HG02970 (cell line): ENCODE measurements around the gene ELP1.
"Not testable (repeated sequence)": the region's sequence is repeated elsewhere in the genome, so short reads cannot be mapped to it uniquely, and the experiment has no call there.

Experiments
- ATAC-seq: cut with Tn5 transposase; IDR thresholded peaks from one replicate; pipeline ENCODE4 v1.9.1; 2021; ENCODE audit warnings: mild to moderate bottlenecking, moderate library complexity, moderate number of reproducible peaks; ENCODE audit not compliant: unreplicated experiment, low FRiP score

The ELP1 gene

GRCh38 chr9:108859459-108860114 is 74.3 kb downstream of the ELP1 start:
- no peak for ATAC-seq

DNA sequence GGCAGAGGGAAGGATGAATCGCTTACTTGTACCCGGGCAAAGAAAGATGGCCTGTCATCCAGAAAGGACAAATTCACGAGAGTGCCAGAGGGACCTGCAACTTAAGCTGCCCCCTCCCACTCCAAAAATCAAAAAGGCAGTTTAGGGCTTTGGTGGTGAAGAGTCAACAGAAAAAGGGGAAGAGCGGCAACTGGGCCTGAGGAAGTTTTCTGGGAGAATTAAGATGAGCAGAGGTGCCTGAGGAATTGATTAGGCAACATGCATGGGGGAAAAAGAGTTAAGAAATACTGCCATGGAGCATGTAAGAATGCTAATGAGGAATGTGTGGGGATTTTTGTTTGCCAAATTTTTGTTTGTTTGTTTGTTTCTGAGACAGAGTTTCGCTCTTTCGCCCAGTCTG is 76.4 kb downstream of the ELP1 start:
- ATAC-seq, result no peak

- no peak for ATAC-seq
These were observed 78.0 kb downstream of the ELP1 start, which contains the start of gene ACTL7B for GRCh38 chr9:108855888-108856287. ACTL7B (minus strand) TSS chr9:108855986; CDS start chr9:108855930, 56 bp downstream.

DNA sequence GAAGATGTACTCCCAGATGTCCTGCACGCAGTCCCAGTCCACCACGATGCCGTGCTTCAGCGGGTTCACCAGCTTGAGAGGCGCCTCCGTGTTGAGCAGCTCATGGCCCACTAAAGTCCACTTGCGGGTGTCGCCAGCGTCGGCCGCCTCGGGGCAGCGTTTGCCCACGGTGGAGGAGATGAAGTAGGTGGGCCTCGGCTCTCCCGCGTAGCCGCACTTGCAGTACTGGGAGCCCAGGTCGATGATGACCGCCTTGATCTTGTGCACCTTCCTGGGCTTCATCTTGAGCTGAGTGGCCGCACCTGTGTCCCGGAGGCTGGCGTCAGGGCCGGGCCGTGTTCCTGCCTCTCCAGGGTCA is 78.4 kb downstream of the ELP1 start:
- no peak for ATAC-seq

GRCh38 chr9:108854641-108855528 is 79.0 kb downstream of the ELP1 start:
- no peak for ATAC-seq

- ATAC-seq, result no peak
These were observed 79.8 kb downstream of the ELP1 start for GRCh38 chr9:108854094-108854493.

- no peak for ATAC-seq
These were observed 81.8 kb downstream of the ELP1 start for GRCh38 chr9:108852079-108852478.

- no peak for ATAC-seq
These were observed 82.8 kb downstream of the ELP1 start for GRCh38 chr9:108851138-108851537.

DNA sequence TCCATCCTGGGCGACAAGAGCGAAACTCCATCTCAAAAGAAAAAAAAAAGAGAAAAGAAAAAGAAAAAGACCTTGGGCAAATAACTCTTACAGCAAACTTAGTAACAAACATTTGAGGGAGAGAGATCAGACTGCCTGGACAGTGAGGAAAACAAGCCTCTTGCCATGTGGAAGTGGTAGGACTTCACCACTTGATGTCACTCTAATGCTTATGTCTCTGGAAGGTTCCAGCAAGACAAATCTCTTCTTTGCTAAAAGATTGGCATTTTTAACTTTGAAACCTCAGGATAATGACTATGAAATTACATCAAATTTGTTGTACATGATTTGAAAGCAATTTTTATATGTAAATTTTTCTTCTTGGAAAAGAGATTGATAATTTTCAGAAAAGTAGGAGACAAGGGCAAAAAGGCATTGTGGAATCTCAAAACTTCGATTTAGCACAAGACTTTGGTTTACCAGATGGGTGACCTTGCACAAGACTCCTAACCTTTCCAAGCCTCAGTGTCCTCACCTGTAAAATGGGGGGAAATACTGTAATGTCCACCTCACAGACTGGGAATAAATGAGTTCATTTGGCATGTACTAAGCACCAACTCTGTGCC is 83.5 kb downstream of the ELP1 start:
- ATAC-seq, result no peak

- not testable (repeated sequence) for ATAC-seq
These were observed 85.6 kb downstream of the ELP1 start for GRCh38 chr9:108848296-108848695.

- ATAC-seq, result no peak
These were observed 88.0 kb downstream of the ELP1 start for GRCh38 chr9:108845947-108846346.

DNA sequence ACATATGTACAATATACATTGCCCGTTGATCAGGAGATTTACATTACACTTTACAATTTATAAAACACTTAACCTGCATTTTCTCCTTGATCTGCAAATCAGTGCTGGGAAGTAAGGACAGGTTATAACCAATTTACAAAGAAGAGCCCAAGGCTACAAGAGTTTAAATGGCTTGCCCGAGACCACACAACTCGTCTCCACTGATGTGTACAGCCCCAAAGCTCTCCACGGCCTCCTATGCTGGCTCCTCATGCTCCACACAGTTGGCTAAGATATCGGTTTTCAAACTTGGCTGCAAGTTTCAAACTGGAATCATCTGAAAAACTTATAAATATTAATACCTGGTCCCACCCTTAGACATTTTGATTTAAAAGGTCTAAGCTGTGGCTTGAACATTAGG is 88.4 kb downstream of the ELP1 start:
- ATAC-seq, result no peak

DNA sequence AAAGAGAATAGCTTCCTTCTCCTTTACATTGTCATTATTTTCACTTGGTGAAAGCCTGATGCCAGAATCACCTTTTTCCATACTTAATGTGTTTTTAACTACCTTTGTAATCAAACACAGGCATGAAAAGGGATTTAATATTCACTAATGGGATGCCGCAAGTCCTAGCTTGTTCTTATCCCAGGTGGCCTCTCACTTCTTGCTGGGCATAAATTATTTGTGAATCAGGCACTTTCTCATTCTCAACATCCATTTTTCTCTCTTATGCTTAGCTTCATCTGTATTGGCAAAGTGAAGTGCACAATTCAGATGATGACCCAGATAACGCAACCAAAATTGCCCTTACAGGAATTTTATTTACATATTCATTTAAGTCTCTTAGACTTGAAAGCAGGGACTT is 89.1 kb downstream of the ELP1 start:
- no peak for ATAC-seq

DNA sequence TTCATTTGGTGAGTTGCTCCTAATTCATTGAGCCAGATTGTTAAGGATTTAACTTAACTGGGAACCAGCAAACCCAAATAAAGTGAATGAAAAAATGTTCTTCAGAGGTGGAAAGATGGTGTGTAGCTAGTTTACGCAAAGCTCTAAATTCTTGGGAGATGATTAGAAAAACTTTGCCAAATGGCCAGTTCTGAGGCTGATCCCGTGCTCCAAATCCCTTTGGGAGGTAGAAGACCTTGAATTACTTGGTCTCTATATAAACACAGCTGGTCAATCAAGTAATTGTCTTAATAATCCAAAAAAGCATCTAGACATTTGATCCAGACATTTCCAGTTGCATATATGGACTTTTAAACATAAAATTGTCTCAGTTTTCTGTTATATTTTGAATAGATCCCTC is 89.5 kb downstream of the ELP1 start:
- ATAC-seq, result no peak

DNA sequence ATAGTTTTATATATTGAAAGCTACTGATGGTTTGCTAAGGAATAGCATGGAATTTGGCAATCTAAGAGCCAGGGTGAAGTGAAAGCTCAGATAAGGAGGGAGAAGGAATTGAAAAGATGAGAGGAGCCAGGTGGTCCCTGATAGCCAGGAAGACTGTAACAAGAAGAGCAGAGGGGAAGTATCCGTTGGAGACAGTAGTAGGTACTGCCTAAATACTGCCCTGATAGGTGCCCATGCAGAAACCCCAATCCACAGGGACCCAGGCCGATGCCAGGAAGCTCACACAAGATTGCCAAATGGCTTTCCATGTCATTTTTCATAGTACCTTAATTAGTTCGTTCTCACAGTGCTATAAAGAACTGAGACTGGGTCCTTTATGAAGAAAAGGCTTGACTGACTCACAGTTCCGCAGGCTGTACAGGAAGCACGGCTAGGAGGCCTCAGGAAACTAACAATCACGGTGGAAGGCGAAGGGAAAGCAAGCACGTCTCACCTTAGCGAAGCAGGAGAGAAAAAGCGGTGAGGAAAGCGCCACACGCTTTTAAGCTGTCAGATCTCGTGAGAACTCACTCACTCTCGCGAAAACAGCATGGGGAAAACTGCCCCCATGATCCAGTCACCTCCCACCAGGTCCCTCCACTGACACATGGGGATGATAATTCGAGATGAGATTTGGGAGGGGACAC is 91.2 kb downstream of the ELP1 start:
- no peak for ATAC-seq

- ATAC-seq, result not testable (repeated sequence)
These were observed 94.4 kb downstream of the ELP1 start for GRCh38 chr9:108839561-108839960.

- no peak for ATAC-seq
These were observed 95.9 kb downstream of the ELP1 start for GRCh38 chr9:108838017-108838416.

DNA sequence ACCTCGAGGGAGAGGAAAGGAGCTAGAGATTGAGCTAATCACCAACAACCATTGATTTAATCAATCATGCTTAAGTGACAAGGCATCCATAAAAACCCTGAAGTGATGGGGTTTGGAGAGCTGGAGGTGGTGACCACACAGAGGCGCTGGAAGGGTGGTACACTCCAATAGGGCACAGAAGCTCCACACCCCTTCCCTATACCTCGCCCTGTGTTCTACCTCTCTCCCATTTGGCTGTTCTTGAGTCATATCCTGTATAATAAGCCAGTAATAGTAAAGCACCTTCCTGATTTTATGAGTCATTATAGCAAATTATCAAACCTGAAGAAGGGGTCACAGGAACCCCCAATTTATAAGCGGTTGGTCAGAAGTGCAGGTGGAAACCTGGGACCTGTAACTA is 96.4 kb downstream of the ELP1 start:
- ATAC-seq, result no peak

- no peak for ATAC-seq
These were observed 97.1 kb downstream of the ELP1 start for GRCh38 chr9:108836781-108837180.

GRCh38 chr9:108836319-108836718 is 97.6 kb downstream of the ELP1 start:
- ATAC-seq, result no peak

- ATAC-seq, result no peak
These were observed 98.1 kb downstream of the ELP1 start for GRCh38 chr9:108835831-108836230.
